Duodenal mucosa (tissue), 2 donors: Measurements from ENCODE around the gene TRUB2.

ENCODE experiments used
- H3K27ac ChIP-seq: one replicate; pipeline ENCODE4 v1.7.0; 2013; ENCODE audit warnings: low read depth, low read length
- H3K27me3 ChIP-seq, 2 donors: one replicate each; pipeline ENCODE4 v1.7.0; 2013; ENCODE audit warnings: low read length in 2 of 2, control low read depth in 1 of 2; ENCODE audit not compliant: insufficient read depth in 2 of 2, control insufficient read depth in 1 of 2
- H3K36me3 ChIP-seq, 2 donors: one replicate each; pipeline ENCODE4 v1.7.0; 2013; ENCODE audit warnings: low read length in 2 of 2, control low read depth in 1 of 2; ENCODE audit not compliant: insufficient read depth in 2 of 2, control insufficient read depth in 1 of 2
- H3K4me1 ChIP-seq, 2 donors: one replicate each; pipeline ENCODE4 v1.7.0; 2013; ENCODE audit warnings: low read length in 2 of 2, control low read depth in 1 of 2; ENCODE audit not compliant: insufficient read depth in 2 of 2, control insufficient read depth in 1 of 2
- H3K4me3 ChIP-seq, 2 donors: one replicate each; pipeline ENCODE4 v1.7.0; 2013; ENCODE audit warnings: low read length in 2 of 2, low read depth in 1 of 2
- H3K9ac ChIP-seq, 2 donors: one replicate each; pipeline ENCODE4 v1.7.0; 2013; ENCODE audit warnings: low read length in 2 of 2, low read depth in 1 of 2
- H3K9me3 ChIP-seq, 2 donors: one replicate each; pipeline ENCODE4 v1.7.0; 2013; ENCODE audit warnings: low read length in 2 of 2, control low read depth in 1 of 2; ENCODE audit not compliant: control insufficient read depth in 1 of 2

Gene TRUB2

GRCh38 chr9:128304971-128305288, 17.3 kb downstream of the TRUB2 start:
- Histone ChIP-seq H3K27me3 (no peaks in the 10 kb centered on the region), H3K4me1 (no peaks in the 10 kb centered on the region), H3K36me3 (peaks cover 7 to 17% of the 10 kb centered on the region in 2 donors), H3K4me3 (no peak overlapping the region), H3K9ac (no peak overlapping the region), H3K9me3 (no peaks in the 10 kb centered on the region), H3K27ac (no peak overlapping the region)

DNA sequence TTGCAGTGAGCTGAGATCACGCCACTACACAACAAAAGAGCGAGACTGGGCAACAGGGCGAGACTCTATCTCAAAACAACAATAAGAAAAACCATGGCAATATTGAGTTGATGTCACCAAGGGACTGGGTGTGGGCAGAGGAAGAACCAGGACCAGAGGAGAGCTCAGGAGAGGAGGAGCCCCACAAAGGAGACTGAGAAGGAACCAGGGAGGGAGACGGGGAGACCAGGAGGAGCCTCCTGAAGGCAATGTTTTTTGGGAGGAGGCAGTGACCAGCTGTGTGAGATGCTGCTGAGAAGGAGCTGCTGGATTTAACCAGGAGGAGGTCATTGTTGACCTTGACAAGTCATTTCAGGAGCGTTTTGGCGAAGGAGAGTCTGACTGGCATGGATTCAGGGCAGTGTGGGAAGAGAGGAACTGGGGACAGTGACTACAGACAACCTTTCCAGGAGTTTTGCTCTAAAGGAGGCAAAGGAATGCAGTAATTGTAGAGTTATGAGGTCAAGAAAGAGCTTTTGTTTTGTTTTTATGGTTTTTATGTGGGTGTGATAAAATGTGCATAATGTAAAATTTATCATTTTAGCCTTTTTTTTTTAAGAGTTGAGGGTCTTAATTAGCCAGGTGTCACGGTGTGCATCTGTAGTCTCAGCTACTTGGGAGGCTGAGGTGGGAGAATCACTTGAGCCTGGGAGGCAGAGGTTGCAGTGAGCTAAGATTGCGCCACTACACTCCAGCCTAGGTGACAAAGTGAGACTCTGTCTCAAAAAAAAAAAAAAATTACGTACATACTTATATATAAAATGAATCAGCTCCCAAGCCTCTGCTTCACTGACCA, 17.9 kb downstream of the TRUB2 start:
- Histone ChIP-seq H3K9me3 (no peaks in the 10 kb centered on the region), H3K27ac (no peak overlapping the region), H3K4me1 (no peaks in the 10 kb centered on the region), H3K27me3 (no peaks in the 10 kb centered on the region), H3K9ac (no peak overlapping the region), H3K36me3 (peaks cover 1 to 11% of the 10 kb centered on the region in 2 donors), H3K4me3 (no peak overlapping the region)

DNA sequence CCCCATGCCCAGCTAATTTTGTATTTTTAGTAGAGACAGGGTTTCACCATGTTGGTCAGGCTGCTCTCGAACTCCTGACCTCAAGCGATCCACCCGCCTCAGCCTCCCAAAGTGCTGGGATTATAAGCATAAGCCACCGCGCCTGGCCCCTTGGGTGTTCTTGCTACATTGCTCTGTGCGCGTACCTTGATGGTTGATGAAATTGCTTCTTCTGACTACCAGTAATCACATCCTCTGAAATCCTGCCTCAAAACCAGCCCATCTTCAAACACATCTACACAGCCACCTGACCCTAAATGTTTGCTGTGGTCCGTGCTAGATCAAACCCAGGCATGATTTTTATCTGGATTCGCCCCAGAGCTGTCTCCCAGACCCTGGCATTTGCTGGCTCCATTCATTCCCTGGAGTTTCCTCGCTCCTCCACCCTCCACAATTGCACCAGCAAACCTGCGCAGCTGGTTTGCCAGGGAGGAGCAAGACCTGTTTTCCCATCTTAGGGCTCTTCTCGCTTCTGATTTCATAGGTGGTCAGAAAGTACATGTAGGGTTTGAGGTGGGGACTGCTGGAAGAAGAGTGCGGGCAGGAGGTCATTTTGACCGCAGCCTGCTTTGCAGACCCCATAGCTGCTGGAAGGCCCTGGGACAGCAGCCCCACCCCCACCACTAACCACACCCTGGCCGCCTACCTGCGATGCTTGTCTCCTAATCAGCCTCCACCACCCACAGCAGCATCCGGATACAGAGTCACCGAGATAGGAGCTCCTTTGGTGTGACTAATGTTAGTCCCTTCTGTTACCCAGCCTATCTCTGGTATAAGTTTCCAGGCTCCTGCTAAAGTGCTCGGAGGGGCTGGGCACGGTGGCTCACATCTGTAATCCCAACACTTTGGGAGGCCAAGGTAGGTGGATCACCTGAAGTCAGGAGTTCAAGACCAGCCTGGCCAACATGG, 23.4 kb downstream of the TRUB2 start:
- Histone ChIP-seq H3K36me3 (no peaks in the 10 kb centered on the region), H3K9ac (no peak overlapping the region), H3K27ac (no peak overlapping the region), H3K27me3 (no peaks in the 10 kb centered on the region), H3K4me3 (no peak overlapping the region), H3K4me1 (peaks cover 29 to 30% of the 10 kb centered on the region in 2 donors), H3K9me3 (no peaks in the 10 kb centered on the region)

- Histone ChIP-seq H3K4me1 (peaks cover 29 to 30% of the 10 kb centered on the region in 2 donors), H3K27me3 (no peaks in the 10 kb centered on the region), H3K9me3 (no peaks in the 10 kb centered on the region), H3K27ac (peak overlapping the region; percentile 43), H3K9ac (peak overlapping the region in 1 of 2 donors; percentile 47), H3K4me3 (peak overlapping the region in 1 of 2 donors; percentile 44), H3K36me3 (no peaks in the 10 kb centered on the region)
Measured at GRCh38 chr9:128297221-128297773, 24.9 kb downstream of the TRUB2 start.

DNA sequence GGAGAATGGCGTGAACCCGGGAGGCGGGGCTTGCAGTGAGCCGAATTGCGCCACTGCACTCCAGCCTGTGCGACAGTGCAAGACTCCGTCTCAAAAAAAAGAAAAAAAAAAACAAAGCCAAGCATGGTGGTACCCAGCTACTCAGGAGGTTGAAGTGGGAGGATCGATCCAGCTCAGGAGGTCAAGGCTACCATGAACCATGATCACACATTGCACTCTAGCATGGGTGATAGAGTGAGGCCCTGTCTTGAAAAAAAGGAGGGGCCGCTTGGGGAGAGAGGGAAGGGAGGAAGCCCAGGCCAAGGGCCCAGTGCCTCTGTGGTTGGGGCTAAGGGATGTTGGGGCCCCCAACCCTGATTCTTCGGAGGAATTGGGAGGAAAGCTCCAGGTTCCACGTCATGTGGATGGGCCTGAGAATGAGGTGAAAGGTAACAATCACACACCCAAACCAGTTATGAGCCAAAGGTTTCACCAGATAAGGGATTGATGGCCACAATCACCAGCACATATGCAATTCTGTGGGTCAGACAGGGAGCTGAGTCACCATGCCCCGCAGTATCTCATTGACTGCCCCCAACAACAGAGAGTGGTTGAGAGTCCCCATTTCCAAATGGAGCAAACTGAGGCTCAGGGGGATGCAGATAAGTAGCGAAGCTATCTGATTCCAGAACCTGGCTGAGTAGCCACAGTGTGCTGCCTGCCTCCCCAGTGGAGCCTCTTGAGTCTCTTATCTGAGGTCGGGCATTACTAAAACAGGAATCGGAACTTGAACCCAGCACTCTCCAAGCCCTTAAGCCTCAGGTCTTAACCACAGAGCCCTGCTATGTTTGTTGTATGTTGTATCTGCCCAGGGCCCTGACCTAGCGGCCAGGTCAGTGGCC, 25.7 kb downstream of the TRUB2 start:
- Histone ChIP-seq H3K4me3 (peak overlapping the region in 1 of 2 donors; percentile 44), H3K9me3 (no peaks in the 10 kb centered on the region), H3K36me3 (no peaks in the 10 kb centered on the region), H3K27me3 (no peaks in the 10 kb centered on the region), H3K9ac (peak overlapping the region in 1 of 2 donors; percentile 47), H3K27ac (peak overlapping the region; percentile 43), H3K4me1 (peaks cover 29 to 30% of the 10 kb centered on the region in 2 donors)

GRCh38 chr9:128294142-128294541, 28.1 kb downstream of the TRUB2 start:
- no peaks in the 10 kb centered on the region for H3K36me3 ChIP-seq
- no peak overlapping the region for H3K9ac ChIP-seq
- peaks cover 28 to 29% of the 10 kb centered on the region in 2 donors for H3K4me1 ChIP-seq
- no peaks in the 10 kb centered on the region for H3K9me3 ChIP-seq
- H3K4me3 ChIP-seq, result no peak overlapping the region
- H3K27me3 ChIP-seq, result no peaks in the 10 kb centered on the region
- H3K27ac ChIP-seq, result no peak overlapping the region

- Histone ChIP-seq H3K27ac (no peak overlapping the region), H3K9ac (no peak overlapping the region), H3K4me1 (peaks cover 21% of the 10 kb centered on the region in 2 donors), H3K36me3 (peaks cover 0 to 8% of the 10 kb centered on the region in 2 donors), H3K9me3 (no peaks in the 10 kb centered on the region), H3K27me3 (no peaks in the 10 kb centered on the region), H3K4me3 (no peak overlapping the region)
Measured at GRCh38 chr9:128293091-128293490, 29.2 kb downstream of the TRUB2 start.

GRCh38 chr9:128292009-128292408, 30.2 kb downstream of the TRUB2 start:
- no peak overlapping the region for H3K4me3 ChIP-seq
- H3K4me1 ChIP-seq, result peaks cover 14 to 15% of the 10 kb centered on the region in 2 donors
- H3K27ac ChIP-seq, result no peak overlapping the region
- H3K9me3 ChIP-seq, result no peaks in the 10 kb centered on the region
- H3K9ac ChIP-seq, result no peak overlapping the region
- no peaks in the 10 kb centered on the region for H3K27me3 ChIP-seq
- peaks cover 0 to 9% of the 10 kb centered on the region in 2 donors for H3K36me3 ChIP-seq

DNA sequence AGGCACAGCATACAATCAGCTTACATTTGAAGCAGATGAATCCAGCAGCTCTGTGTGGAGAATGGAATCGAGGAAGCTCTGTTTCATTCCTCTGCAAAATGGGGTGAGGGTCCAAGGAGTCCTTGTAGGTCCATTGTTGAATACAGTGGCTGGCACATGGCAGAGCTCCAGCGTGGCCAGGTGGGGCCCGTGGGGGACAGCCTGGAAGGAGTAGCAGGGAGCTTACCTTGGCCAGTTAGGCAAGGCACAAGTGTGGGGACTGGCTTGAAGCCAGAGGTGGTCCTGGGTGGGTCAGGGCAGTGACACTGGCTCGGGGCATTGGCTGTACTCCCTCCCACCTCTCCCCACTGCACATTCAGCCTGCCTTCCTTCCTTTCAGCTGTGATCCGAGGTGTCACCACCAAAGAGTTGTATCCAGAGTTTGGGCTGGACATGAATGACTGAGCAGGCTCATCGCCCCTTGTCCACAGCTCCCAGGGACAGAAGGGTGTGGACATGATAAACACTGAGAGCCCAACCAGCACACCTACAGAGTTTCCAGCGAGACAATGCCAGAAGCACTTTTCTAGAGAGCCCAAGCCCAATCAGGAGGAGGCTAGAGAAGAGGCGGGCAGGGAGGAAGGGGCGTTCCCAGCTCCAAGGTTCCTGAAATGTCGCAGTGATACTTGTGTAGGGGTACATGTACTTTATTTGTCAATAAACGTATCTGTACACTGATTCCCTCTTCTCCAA, 33.8 kb downstream of the TRUB2 start:
- Histone ChIP-seq H3K27ac (no peak overlapping the region), H3K4me1 (no peaks in the 10 kb centered on the region), H3K36me3 (peaks cover 13 to 26% of the 10 kb centered on the region in 2 donors), H3K27me3 (no peaks in the 10 kb centered on the region), H3K9me3 (no peaks in the 10 kb centered on the region), H3K9ac (no peak overlapping the region), H3K4me3 (no peak overlapping the region)
